Tibial nerve (tissue), 3 donors: ENCODE data around the gene ATP8A2.

Source experiments
- POLR2A ChIP-seq, 2 donors: fragments of 450-650 bp; IDR thresholded peaks; one replicate each; pipeline ENCODE4 v1.6.1; 2017; ENCODE audit warnings: antibody characterized with exemption in 2 of 2, mild to moderate bottlenecking in 2 of 2, moderate library complexity in 2 of 2
- TF ChIP-seq, protein P1 (sequence below), 5 experiments: fragments of 200-600 bp in 3 of 5; fragments of 450-650 bp in 2 of 5; sonication (generic) in 3 of 5; IDR thresholded peaks; one replicate each; pipeline ENCODE4 v1.5.1; 2016 to 2019; ENCODE audit warnings: antibody characterized with exemption in 5 of 5, mild to moderate bottlenecking in 3 of 5, moderate library complexity in 2 of 5

DNA sequence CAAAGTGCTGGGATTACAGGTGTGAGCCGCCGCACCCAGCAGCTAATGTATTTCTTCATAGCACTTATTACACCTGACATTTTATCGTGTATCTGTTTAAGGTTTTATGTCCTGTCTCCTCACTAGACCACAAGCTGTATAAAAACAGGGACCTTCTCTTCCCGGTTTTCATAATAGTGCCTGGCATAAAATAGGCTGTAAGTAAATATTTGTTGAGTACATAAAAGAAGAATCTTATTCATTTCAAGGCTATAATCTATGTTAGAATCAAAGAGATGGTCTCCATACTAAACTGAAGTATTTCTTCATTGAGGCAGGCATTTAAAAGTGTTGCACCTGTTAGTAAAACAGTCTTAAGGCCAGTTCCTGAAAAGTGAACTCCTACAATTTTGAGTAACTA, 486.1 kb downstream of the ATP8A2 start:
- no peak for TF ChIP-seq POLR2A (IDR thresholded peaks at IDR 0.05)
- TF ChIP-seq, protein P1, sequence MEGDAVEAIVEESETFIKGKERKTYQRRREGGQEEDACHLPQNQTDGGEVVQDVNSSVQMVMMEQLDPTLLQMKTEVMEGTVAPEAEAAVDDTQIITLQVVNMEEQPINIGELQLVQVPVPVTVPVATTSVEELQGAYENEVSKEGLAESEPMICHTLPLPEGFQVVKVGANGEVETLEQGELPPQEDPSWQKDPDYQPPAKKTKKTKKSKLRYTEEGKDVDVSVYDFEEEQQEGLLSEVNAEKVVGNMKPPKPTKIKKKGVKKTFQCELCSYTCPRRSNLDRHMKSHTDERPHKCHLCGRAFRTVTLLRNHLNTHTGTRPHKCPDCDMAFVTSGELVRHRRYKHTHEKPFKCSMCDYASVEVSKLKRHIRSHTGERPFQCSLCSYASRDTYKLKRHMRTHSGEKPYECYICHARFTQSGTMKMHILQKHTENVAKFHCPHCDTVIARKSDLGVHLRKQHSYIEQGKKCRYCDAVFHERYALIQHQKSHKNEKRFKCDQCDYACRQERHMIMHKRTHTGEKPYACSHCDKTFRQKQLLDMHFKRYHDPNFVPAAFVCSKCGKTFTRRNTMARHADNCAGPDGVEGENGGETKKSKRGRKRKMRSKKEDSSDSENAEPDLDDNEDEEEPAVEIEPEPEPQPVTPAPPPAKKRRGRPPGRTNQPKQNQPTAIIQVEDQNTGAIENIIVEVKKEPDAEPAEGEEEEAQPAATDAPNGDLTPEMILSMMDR (IDR thresholded peaks at IDR 0.05) = no peak
